HG03469 (cell line): ENCODE results near the gene ZFAND3.
"Not testable (repeated sequence)": the region's sequence is repeated elsewhere in the genome, so short reads cannot be mapped to it uniquely, and the experiment has no call there.

ENCODE experiments used
- ATAC-seq: cut with Tn5 transposase; IDR thresholded peaks from one replicate; pipeline ENCODE4 v1.9.1; 2021; ENCODE audit warnings: mild to moderate bottlenecking, moderate library complexity, moderate number of reproducible peaks; ENCODE audit not compliant: unreplicated experiment

The ZFAND3 gene

DNA sequence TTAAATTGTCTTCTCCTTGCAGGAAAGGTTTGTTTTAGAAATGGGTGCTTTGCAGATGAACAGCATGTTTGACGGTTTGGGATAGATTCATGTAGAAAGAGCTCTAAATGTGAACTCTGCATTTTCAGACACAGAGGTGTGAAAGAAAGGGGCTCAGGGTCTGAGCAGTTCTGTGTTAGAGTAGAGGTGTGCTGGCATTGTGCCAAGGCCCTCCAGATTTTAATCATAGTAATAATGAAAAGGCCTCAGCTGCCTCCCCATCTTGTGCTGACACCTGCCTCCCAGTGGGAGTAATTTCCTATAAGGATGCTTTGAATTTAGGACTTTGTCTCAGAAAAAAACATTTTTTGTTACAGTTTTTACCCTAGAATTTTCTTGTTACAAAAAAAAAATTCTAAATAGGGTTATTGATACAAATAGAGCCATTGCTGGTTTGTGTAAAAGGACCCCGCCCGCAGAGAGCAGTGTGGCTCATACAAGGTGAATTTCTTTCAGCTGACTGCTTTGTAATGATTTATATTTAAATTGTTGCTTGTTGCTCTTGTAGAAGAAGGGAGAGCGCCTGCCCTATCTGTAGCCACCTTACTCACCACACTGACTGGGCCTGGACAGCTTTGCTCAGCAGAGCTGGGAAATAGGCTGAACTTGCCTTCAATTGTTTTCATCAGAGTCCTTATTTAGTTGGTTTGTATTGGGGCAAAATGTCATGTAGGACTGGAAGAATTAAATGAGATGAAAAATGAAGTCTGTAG lies 294.5 kb downstream of the ZFAND3 start:
- no peak for ATAC-seq

DNA sequence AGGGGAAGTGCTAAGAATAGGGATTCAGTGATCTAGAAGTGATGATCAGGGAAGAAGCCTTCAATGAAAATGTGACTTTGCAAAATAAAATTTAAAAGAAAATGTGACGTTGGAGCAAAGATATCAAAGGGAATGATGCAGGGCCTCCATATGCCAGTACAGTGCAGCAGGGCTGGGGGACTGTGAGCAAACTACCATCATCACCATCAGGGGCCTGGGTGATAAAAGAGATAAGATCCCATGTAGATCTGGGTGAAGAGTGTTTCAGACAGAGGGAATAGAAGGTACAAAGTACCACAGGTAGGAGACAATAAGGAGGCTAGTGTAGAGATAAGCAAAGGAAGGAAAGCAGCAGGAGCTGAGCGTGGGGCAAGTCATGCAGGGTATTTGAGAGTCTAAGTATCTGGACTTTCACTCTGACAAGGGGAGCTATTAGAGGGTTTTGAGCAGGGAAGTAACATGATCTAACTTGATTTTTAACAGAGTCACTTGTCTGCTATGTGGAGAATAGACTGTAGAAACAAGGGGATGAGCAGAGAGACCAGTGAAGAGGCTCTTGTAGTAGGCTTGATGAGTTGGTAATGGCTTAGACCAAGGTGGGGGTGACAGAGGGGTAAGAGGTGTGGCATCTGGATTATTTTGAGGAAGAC lies 295.6 kb downstream of the ZFAND3 start:
- no peak for ATAC-seq

DNA sequence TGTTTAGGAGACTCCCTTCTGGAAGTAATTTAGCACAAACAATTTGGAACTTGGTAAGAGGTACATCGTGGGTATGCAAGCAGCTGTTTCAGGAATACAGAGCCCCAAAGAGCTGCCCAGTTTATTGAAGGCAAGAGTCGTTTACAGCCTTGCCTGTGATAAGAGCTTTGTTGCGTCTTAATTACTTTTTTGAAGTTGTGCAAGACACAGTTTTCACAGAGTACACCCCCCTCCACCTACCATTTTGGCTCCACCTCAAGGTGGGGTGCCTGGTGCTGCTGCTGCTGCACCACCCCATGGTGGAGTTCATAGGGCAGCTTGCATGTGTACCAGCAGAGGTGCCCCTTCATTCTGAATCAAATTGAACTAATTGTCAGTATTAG lies 296.1 kb downstream of the ZFAND3 start:
- no peak for ATAC-seq

GRCh38 chr6:38116248-38116647 lies 296.7 kb downstream of the ZFAND3 start:
- ATAC-seq: no peak

DNA sequence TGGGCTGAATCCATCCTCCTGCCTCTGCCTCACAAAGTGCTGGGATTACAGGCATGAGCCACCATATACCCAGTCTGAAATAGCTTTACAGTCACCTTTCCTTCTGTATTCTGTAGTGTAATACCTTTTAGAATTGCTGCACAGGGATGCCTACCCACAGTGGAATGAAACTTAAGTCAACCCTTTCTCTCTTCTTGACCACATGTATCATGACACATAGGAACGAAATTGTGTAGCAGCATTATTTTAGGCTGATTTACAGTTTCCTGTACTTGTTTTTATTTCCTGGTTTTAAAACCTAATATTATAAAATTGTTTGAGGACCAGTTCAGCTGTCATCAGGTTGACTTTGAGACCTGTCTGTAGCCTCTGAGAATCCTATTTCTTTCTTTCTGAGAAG lies 297.8 kb downstream of the ZFAND3 start:
- ATAC-seq: no peak

- ATAC-seq: no peak
Observed at GRCh38 chr6:38118791-38119365, 299.4 kb downstream of the ZFAND3 start.

DNA sequence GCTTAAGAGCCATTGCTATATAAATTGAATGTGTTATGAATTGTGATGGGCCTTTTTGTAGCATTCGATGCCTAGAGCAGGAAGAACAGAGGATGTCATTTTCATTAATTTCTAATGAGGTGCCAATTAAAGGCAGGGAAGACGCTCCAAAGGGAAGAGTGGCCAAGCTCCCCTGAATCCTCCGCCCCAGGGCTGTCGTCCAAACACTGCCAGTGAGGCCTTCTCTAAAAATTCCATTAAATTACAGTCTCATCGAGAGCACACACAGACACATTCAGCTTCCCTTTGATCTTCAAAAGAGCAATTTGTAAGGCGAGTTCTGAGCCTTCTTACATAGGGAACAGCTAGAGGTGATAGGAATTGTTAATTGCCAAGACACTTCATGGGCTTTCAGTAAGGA lies 300.0 kb downstream of the ZFAND3 start:
- no peak for ATAC-seq

- ATAC-seq: not testable (repeated sequence)
Observed at GRCh38 chr6:38124224-38124926, 304.8 kb downstream of the ZFAND3 start.

GRCh38 chr6:38127284-38127683 lies 307.8 kb downstream of the ZFAND3 start:
- ATAC-seq: no peak

GRCh38 chr6:38131527-38131965 lies 312.0 kb downstream of the ZFAND3 start:
- ATAC-seq: no peak

GRCh38 chr6:38133932-38134703 lies 314.6 kb downstream of the ZFAND3 start:
- ATAC-seq: no peak

GRCh38 chr6:38134704-38135088 lies 315.2 kb downstream of the ZFAND3 start:
- ATAC-seq: no peak

GRCh38 chr6:38136547-38136946 lies 317.0 kb downstream of the ZFAND3 start:
- no peak for ATAC-seq

DNA sequence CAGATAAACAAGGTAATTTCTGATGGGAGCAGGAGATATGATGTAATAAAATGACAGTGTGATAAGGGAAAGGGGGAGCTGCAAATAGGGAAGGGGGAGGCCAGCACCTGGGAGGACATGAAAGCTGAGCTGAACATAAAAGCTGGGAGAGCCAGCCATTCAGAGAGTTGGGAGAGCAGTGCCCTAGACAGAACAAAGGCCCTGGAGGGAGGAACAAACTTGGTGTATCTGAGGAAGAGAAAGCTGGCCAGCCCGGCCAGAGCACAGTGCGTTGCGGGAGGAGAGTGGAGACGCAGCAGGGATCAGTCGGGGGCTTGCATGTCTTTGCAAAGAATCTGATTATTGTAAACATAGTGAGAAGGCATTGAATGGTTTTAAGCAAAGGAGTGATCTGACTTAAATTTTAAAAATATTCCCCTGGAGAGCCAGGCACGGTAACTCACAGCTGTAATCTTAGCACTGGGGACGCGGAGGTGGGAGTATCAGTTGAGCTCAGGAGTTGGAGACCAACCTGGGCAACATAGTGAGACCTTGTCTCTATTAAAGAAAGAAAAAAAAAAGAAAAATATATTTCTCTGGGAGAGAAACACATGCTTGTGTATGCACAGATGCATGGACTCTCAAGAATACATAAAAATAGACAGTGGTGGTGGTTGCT lies 318.2 kb downstream of the ZFAND3 start:
- no peak for ATAC-seq

DNA sequence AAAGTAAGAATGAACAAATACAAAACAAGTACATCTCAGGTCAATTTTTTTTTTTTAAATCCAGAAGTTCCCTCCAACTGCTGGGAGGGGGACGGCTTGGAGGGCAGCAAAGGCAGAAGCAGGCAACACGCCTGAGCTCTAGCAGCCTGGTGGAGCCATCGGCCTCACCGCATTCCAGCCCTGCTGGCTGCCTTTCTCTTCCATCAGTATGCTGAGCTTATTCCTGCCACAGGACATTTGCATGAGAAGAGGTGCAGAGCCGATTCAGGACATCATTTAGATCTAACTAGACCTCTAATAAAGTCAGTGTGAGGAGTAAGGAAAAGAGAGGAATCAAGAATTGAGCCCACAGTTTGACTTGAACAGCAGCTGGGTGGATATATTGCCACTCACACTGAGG lies 318.8 kb downstream of the ZFAND3 start:
- ATAC-seq: no peak

GRCh38 chr6:38141085-38141484 lies 321.6 kb downstream of the ZFAND3 start:
- no peak for ATAC-seq

DNA sequence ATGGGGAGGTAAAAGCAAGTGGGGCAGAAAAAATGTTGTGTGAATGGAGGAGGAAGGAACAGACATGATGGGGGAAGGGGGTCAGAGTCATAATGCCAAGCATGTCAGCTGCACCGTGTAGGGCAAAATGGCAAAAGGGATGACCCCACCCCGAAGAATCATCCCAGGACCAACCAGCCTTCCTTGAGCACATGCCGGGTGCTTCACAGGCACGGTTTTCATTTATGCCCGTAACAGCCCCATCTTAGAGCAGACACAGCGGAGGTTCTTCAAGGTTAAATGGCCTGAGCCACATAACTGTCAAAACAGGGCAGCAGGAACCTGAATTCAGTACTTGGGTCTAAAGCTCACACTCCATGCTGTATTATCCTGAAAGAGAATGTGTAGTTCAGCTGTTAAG lies 322.2 kb downstream of the ZFAND3 start:
- no peak for ATAC-seq

DNA sequence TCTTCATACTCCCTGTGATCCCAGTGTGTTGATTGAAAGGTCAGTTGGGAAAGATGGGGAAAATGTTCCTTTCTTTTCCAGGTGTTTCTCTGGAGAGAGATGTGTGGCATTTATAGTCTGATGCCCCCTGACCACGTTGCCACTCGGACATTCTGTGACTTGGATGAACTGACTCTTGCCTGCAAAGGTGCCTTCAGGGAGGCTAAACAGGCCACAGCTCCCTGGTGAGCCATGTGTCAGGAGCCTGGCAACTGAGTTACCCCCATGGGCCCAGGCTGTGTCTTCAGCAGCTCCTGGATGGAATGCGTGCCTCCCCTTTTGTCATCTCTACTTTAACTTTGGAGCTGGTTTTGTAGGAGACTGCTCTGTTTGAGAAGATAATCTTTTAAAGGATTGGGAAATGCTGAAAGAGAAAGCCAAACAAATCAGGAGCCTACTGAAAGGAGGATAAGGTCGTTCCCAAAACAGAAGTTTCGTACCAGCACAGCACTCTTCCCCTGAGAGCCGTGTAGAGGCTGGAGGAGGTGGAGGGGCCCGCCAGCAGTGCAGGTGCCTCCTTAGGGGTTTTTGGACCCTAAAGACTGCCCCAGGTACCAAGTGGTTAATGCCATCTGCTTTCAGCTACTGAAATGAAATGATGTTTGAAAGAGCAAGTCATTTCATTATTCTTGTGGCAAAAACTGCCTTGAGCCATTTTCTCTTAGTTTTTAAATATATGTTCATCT lies 322.8 kb downstream of the ZFAND3 start:
- ATAC-seq: no peak
